Endothelial cell of umbilical vein (primary cell): ENCODE measurements around the gene ZNF786. TPM values are rescaled to one million over a fixed set of nuclear protein-coding genes. Genes with fewer than 3 reads are reported as not detected.
"Not testable (repeated sequence)": the region's sequence is repeated elsewhere in the genome, so short reads cannot be mapped to it uniquely, and the experiment has no call there.

Source experiments
- BruUV-seq: library from RNA; stranded (reverse); fragments of 400-500 nt; replicated peaks from 2 replicates; lab custom pipeline; 2021; lab: Mats Ljungman, UMichigan
- CTCF ChIA-PET: fragments of 300-600, 350-600 bp; sonication (Branson Sonifier 250); formaldehyde crosslinking; loops from one replicate; lab custom pipeline; 2021; ENCODE audit warnings: antibody characterized with exemption, inconsistent platforms; lab: Charles Lee
- POLR2A ChIA-PET: fragments of 300-600, 350-600 bp; sonication (Branson Sonifier 250); formaldehyde crosslinking; loops from one replicate; lab custom pipeline; 2021; ENCODE audit warnings: antibody characterized with exemption, inconsistent platforms; lab: Charles Lee
- DNase-seq: peaks from one replicate; pipeline ENCODE4 v3.0.0-alpha.2; 2011; ENCODE audit warnings: low read depth, low spot score
- FAIRE-seq: peaks from 2 replicates; lab custom pipeline; 2011; peaks lifted over from hg19 to GRCh38; lab: Jason Lieb, UNC
- H2AFZ ChIP-seq: 2 replicates; pipeline ENCODE4 v1.6.0; 2012; ENCODE audit warnings: low read depth, low read length, control low read depth, inconsistent platforms
- H3K27ac ChIP-seq: 2 replicates; pipeline ENCODE4 v1.5.1; 2011; ENCODE audit warnings: low read depth, mild to moderate bottlenecking, control low read depth, low read length, moderate library complexity; ENCODE audit not compliant: insufficient read depth
- H3K27me3 ChIP-seq, 2 experiments: 2 replicates each; pipeline versions ENCODE4 v1.6.0 to v1.6.1; 2011; ENCODE audit warnings: low read length in 2 of 2, mixed read lengths in 1 of 2; ENCODE audit not compliant: control insufficient read depth in 2 of 2, insufficient read depth in 2 of 2
- H3K36me3 ChIP-seq, 2 experiments: 2 replicates in 1 of 2; 3 replicates in 1 of 2; pipeline ENCODE4 v1.5.1; 2011; ENCODE audit warnings: low read length in 2 of 2, mild to moderate bottlenecking in 1 of 2, moderate library complexity in 1 of 2; ENCODE audit not compliant: control insufficient read depth in 2 of 2, insufficient read depth in 2 of 2; ENCODE audit errors: extremely low read depth in 1 of 2
- H3K4me1 ChIP-seq: 3 replicates; pipeline ENCODE4 v1.5.1; 2011; ENCODE audit warnings: mild to moderate bottlenecking, low read length; ENCODE audit not compliant: control insufficient read depth, insufficient read depth; ENCODE audit errors: extremely low read depth
- H3K4me2 ChIP-seq: 2 replicates; pipeline ENCODE4 v1.6.1; 2011; ENCODE audit warnings: low read length, control low read depth, mixed read lengths; ENCODE audit not compliant: insufficient read depth
- H3K4me3 ChIP-seq, 3 experiments: fragments of 200-600 bp in 1 of 3; sonication (generic), shearing (Covaris generic) in 1 of 3; replicated peaks in 1 of 3; 2 replicates each; pipeline ENCODE4 v1.5.1; 2011 to 2016; ENCODE audit warnings: control low read depth in 3 of 3, low read length in 3 of 3, mild to moderate bottlenecking in 2 of 3, inconsistent platforms in 1 of 3, low read depth in 1 of 3, moderate library complexity in 1 of 3; ENCODE audit not compliant: insufficient read depth in 1 of 3
- H3K79me2 ChIP-seq: 2 replicates; pipeline ENCODE4 v1.6.0; 2012; ENCODE audit warnings: low read length, inconsistent platforms; ENCODE audit not compliant: control insufficient read depth, insufficient read depth
- H3K9ac ChIP-seq: replicated peaks from 2 replicates; pipeline ENCODE3; 2011; ENCODE audit warnings: low read length, control low read depth; ENCODE audit not compliant: insufficient read depth; ENCODE audit errors: extremely low read depth
- H3K9me1 ChIP-seq: replicated peaks from 3 replicates; pipeline ENCODE4 v1.6.0; 2011; ENCODE audit warnings: mild to moderate bottlenecking, low read length; ENCODE audit not compliant: control insufficient read depth, insufficient read depth; ENCODE audit errors: extremely low read depth
- H3K9me3 ChIP-seq: replicated peaks from 2 replicates; pipeline ENCODE4 v1.5.1; 2012; ENCODE audit warnings: low read length, inconsistent platforms; ENCODE audit not compliant: control insufficient read depth, insufficient read depth
- H4K20me1 ChIP-seq: replicated peaks from 2 replicates; pipeline ENCODE3; 2011; ENCODE audit warnings: mild to moderate bottlenecking, low read length; ENCODE audit not compliant: control insufficient read depth, insufficient read depth; ENCODE audit errors: extremely low read depth
- EZH2 ChIP-seq: IDR thresholded peaks from 2 replicates; pipeline ENCODE4 v1.6.1; 2012; ENCODE audit warnings: borderline replicate concordance, low read depth, mild to moderate bottlenecking, moderate library complexity, low read length, inconsistent platforms; ENCODE audit not compliant: severe bottlenecking
- FOS ChIP-seq: IDR thresholded peaks from 2 replicates; pipeline ENCODE4 v1.6.1; 2011; ENCODE audit warnings: mild to moderate bottlenecking, low read length, moderate library complexity, borderline replicate concordance; ENCODE audit not compliant: insufficient read depth
- GATA2 ChIP-seq: IDR thresholded peaks from 2 replicates; pipeline ENCODE4 v1.7.0; 2011; ENCODE audit warnings: low read depth, mild to moderate bottlenecking, moderate library complexity, mixed read lengths, low read length; ENCODE audit not compliant: insufficient read length, insufficient read depth
- JUN ChIP-seq: IDR thresholded peaks from 2 replicates; pipeline ENCODE4 v1.6.1; 2011; ENCODE audit warnings: borderline replicate concordance, low read depth; ENCODE audit not compliant: insufficient read length, insufficient read depth
- MYC ChIP-seq: IDR thresholded peaks from one replicate; pipeline ENCODE4 v1.6.1; 2011; ENCODE audit warnings: mild to moderate bottlenecking, low read depth, low read length
- POLR2A ChIP-seq: IDR thresholded peaks from 2 replicates; pipeline ENCODE4 v1.6.1; 2012; ENCODE audit warnings: low read depth, mild to moderate bottlenecking, control low read depth, low read length
- POLR2AphosphoS5 ChIP-seq: IDR thresholded peaks from 2 replicates; pipeline ENCODE4 v1.6.1; 2012; ENCODE audit warnings: low read depth, mild to moderate bottlenecking, control low read depth, low read length, moderate library complexity; ENCODE audit not compliant: insufficient read depth
- dilution Hi-C: fragments of 300-500 bp; cut with MboI; formaldehyde crosslinking; loops from one replicate; pipeline ENCODE4 v1.15.0; 2019; ENCODE audit warnings: low sequenced_read_pairs; ENCODE audit not compliant: extremely low pct_ligation_motif_present
- intact Hi-C: fragments of 100-400 bp; cut with micrococcal nuclease; formaldehyde crosslinking; loops from one replicate; pipeline ENCODE4 v1.10.0; 2022
- polyA plus RNA-seq, 4 experiments: library from polyadenylated mRNA; depleted of rRNA in 3 of 4; stranded (reverse) in 3 of 4; unstranded in 1 of 4; fragments of >200 nt; gene quantifications; 2 replicates each; pipeline versions ENCODE4 v1.2.1 to v1.2.3, GENCODE V29; 2011 to 2012; ENCODE audit warnings: missing spikeins in 1 of 4
- total RNA-seq: library from RNA; stranded (reverse); gene quantifications from 2 replicates; pipeline ENCODE4 v1.2.3, GENCODE V29; 2021
- TF ChIP-seq, protein P1 (sequence below): IDR thresholded peaks from 2 replicates; pipeline ENCODE4 v1.6.1; 2011; ENCODE audit not compliant: insufficient read depth, insufficient read length
- TF ChIP-seq, protein P2 (sequence below), 2 donors: IDR thresholded peaks; 1 replicate in 1 of 2; 2 replicates in 1 of 2; pipeline ENCODE4 v1.5.1; 2011; ENCODE audit warnings: low read length in 2 of 2, mild to moderate bottlenecking in 2 of 2, moderate library complexity in 2 of 2, control low read depth in 1 of 2, inconsistent platforms in 1 of 2, low read depth in 1 of 2; ENCODE audit not compliant: insufficient read depth in 1 of 2; ENCODE audit errors: extremely low read depth in 1 of 2

ZNF786 gene
- total and polyA plus RNA-seq, 2 donors (not counting 3 experiments of a cell fraction or from before 2014, with no cell fraction given): 2.8 to 5.9 TPM

GRCh38 chr7:149031353-149031910 lies 59.1 kb downstream of the ZNF786 start:
- no peak for DNase-seq
- dilution Hi-C loops: no loop called here
- TF ChIP-seq, protein P1, sequence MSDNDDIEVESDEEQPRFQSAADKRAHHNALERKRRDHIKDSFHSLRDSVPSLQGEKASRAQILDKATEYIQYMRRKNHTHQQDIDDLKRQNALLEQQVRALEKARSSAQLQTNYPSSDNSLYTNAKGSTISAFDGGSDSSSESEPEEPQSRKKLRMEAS: no peak
- TF ChIP-seq MYC (no peak), GATA2 (no peak), JUN (no peak), FOS (no peak), POLR2AphosphoS5 (no peak), EZH2 (no peak), POLR2A (no peak)
- TF ChIP-seq, protein P2, sequence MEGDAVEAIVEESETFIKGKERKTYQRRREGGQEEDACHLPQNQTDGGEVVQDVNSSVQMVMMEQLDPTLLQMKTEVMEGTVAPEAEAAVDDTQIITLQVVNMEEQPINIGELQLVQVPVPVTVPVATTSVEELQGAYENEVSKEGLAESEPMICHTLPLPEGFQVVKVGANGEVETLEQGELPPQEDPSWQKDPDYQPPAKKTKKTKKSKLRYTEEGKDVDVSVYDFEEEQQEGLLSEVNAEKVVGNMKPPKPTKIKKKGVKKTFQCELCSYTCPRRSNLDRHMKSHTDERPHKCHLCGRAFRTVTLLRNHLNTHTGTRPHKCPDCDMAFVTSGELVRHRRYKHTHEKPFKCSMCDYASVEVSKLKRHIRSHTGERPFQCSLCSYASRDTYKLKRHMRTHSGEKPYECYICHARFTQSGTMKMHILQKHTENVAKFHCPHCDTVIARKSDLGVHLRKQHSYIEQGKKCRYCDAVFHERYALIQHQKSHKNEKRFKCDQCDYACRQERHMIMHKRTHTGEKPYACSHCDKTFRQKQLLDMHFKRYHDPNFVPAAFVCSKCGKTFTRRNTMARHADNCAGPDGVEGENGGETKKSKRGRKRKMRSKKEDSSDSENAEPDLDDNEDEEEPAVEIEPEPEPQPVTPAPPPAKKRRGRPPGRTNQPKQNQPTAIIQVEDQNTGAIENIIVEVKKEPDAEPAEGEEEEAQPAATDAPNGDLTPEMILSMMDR (IDR thresholded peaks at IDR 0.05; ENCODE audit: extremely low read depth in 1 of 2, insufficient read depth in 1 of 2, low read depth in 1 of 2, low read length in 2 of 2): no peak
- BruUV-seq: no TSS peak
- Histone ChIP-seq H3K4me3 (no peak overlapping the region), H2AFZ (no peak overlapping the region), H3K27ac (no peak overlapping the region), H3K4me2 (no peak overlapping the region), H3K79me2 (peaks cover 17% of the 10 kb centered on the region), H4K20me1 (no peaks in the 10 kb centered on the region), H3K9me3 (no peaks in the 10 kb centered on the region), H3K27me3 (no peaks in the 10 kb centered on the region), H3K9me1 (no peaks in the 10 kb centered on the region), H3K36me3 (no peaks in the 10 kb centered on the region), H3K4me1 (peaks cover 12% of the 10 kb centered on the region), H3K9ac (no peak overlapping the region)
- CTCF ChIA-PET: no interaction called here
- no peak for FAIRE-seq
- POLR2A ChIA-PET: no interaction called here
- intact Hi-C loops: no loop called here

DNA sequence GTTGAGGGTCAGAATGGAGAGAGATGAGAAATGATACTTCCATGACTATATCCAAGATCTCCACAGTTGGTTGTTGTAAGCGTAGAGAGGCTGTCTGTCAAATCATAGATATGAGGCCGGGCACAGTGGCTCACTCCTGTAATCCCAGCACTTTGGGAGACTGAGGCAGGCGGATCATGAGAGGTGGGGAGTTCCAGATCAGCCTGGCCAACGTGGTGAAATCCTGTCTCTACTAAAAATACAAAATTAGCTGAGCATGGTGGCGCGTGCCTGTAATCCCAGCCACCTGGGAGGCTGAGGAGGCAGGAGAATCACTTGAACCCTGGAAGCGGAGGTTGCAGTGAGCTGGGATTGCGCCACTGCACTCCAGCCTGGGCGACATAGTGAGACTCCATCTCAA lies 60.1 kb downstream of the ZNF786 start:
- CTCF ChIA-PET: interaction anchor here (4.9 to 7.6 kb wide), 2 partner anchors 24 to 35 kb away, joined by 40 to 79 read pairs; no protein-coding TSS in a partner anchor
- H2AFZ ChIP-seq, DNase-seq, H4K20me1 ChIP-seq, dilution Hi-C loops, H3K9ac ChIP-seq, H3K9me1 ChIP-seq, H3K4me3 ChIP-seq, intact Hi-C loops, H3K36me3 ChIP-seq, H3K4me2 ChIP-seq, H3K27me3 ChIP-seq, FAIRE-seq, BruUV-seq, H3K9me3 ChIP-seq, H3K27ac ChIP-seq: not testable (repeated sequence)
- H3K79me2 ChIP-seq: peaks cover 27% of the 10 kb centered on the region
- H3K4me1 ChIP-seq: peaks cover 12% of the 10 kb centered on the region
- POLR2A ChIA-PET: interaction anchor here (0.6 kb wide), 1 partner anchor 83 kb away, joined by 5 read pairs; no protein-coding TSS in a partner anchor
